Calu3 (cell line): ENCODE data around the gene TTC21A. TPM values are rescaled to one million over a fixed set of nuclear protein-coding genes. Genes with fewer than 3 reads are reported as not detected.
A peak's percentile ranks its signal among the peaks of the same experiment; 100 is the strongest.

ENCODE experiments used
- BruUV-seq: library from RNA; stranded (reverse); fragments of 400-500 nt; replicated peaks from 2 replicates; lab custom pipeline; 2021; lab: Mats Ljungman, UMichigan
- CTCF ChIA-PET: fragments of 300-600 bp; sonication (Branson Sonifier 250); formaldehyde crosslinking; loops from one replicate; lab custom pipeline; 2022; ENCODE audit warnings: antibody characterized with exemption; lab: Charles Lee
- DNase-seq: peaks from one replicate; pipeline ENCODE4 v3.0.0; 2022
- H3K27ac Mint-ChIP-seq: one replicate; pipeline ENCODE4 v1.8.0; 2022; ENCODE audit warnings: mixed read lengths; ENCODE audit not compliant: unreplicated experiment
- H3K27me3 Mint-ChIP-seq: one replicate; pipeline ENCODE4 v1.8.0; 2022; ENCODE audit warnings: mixed read lengths; ENCODE audit not compliant: unreplicated experiment
- H3K36me3 Mint-ChIP-seq: one replicate; pipeline ENCODE4 v1.8.0; 2022; ENCODE audit warnings: mild to moderate bottlenecking, moderate library complexity, mixed read lengths; ENCODE audit not compliant: insufficient read depth, unreplicated experiment
- H3K4me1 Mint-ChIP-seq: one replicate; pipeline ENCODE4 v1.8.0; 2022; ENCODE audit warnings: mild to moderate bottlenecking, low read depth, mixed read lengths; ENCODE audit not compliant: unreplicated experiment
- H3K4me3 Mint-ChIP-seq: one replicate; pipeline ENCODE4 v1.8.0; 2022; ENCODE audit warnings: mild to moderate bottlenecking, low read depth, moderate library complexity, mixed read lengths; ENCODE audit not compliant: unreplicated experiment
- H3K9me3 Mint-ChIP-seq: one replicate; pipeline ENCODE4 v1.8.0; 2022; ENCODE audit warnings: low read depth, mixed read lengths; ENCODE audit not compliant: unreplicated experiment
- intact Hi-C: fragments of 100-400 bp; cut with micrococcal nuclease; formaldehyde crosslinking; loops from one replicate; pipeline ENCODE4 v1.10.0; 2022; ENCODE audit not compliant: unreplicated experiment
- total RNA-seq: library from RNA; stranded (reverse); gene quantifications from 2 replicates; pipeline ENCODE4 v1.2.3, GENCODE V29; 2022
- TF ChIP-seq, protein P1 (sequence below): fragments of 200-600 bp; IDR thresholded peaks from one replicate; pipeline ENCODE4 v1.8.0; 2022; ENCODE audit warnings: antibody characterized with exemption; ENCODE audit not compliant: unreplicated experiment

TTC21A gene
- total RNA-seq, 1 experiment from 2014 or later: 8.1 TPM

DNA sequence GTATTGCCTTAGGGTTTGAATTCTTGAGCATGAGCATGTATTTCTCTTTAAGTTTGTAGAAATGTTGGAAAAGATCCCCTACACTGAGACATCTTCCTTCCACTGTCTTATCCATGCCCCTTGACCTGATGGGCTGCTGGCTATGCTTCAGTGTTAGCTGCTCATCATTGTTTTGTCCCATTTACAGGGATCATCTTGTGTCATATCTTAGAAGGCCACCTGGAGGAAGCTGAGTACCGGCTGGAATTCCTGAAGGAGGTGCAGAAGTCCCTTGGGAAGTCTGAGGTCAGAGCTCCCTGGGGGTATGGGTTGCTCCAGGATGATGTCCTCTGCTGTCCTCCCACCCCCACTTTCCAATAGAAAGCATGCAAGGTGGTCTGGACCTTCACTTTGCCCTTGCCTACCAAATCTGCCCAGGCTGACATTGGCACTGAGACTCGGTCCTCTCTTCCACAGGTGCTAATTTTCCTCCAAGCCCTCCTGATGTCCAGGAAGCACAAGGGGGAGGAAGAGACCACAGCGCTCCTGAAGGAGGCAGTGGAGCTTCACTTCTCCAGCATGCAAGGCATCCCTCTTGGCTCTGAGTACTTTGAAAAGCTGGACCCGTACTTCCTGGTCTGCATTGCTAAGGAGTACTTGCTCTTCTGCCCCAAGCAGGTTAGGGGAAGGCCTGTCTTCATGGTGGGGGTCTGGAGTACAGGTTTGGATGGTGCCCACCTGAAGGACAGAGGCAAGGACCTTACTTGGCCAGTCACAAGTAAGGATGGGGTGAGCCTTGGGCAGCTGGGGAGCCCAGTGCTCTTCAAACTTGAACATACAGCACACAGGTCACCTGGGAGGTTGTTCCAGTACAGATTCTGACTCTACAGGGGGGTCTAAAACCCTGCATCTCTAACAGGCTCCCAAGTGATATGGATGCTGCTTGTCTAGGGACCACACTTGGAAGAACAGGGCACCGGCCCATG lies 17.7 kb downstream of the TTC21A start:
- H3K27me3 Mint-ChIP-seq: no peaks in the 10 kb centered on the region
- BruUV-seq: no TSS peak
- H3K4me1 Mint-ChIP-seq: peaks cover 24% of the 10 kb centered on the region
- DNase-seq: peak; percentile 42
- H3K27ac Mint-ChIP-seq: peak overlapping the region; percentile 80
- peak overlapping the region; percentile 60 for H3K4me3 Mint-ChIP-seq
- H3K36me3 Mint-ChIP-seq: peaks cover 6% of the 10 kb centered on the region
- TF ChIP-seq, protein P1, sequence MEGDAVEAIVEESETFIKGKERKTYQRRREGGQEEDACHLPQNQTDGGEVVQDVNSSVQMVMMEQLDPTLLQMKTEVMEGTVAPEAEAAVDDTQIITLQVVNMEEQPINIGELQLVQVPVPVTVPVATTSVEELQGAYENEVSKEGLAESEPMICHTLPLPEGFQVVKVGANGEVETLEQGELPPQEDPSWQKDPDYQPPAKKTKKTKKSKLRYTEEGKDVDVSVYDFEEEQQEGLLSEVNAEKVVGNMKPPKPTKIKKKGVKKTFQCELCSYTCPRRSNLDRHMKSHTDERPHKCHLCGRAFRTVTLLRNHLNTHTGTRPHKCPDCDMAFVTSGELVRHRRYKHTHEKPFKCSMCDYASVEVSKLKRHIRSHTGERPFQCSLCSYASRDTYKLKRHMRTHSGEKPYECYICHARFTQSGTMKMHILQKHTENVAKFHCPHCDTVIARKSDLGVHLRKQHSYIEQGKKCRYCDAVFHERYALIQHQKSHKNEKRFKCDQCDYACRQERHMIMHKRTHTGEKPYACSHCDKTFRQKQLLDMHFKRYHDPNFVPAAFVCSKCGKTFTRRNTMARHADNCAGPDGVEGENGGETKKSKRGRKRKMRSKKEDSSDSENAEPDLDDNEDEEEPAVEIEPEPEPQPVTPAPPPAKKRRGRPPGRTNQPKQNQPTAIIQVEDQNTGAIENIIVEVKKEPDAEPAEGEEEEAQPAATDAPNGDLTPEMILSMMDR: no peak
- no peaks in the 10 kb centered on the region for H3K9me3 Mint-ChIP-seq
- CTCF ChIA-PET: interaction anchor here (0.6 to 3.4 kb wide), 16 partner anchors 16 to 253 kb away, joined by 3 to 74 read pairs (median 6); partner anchors contain the start of genes GORASP1 and TTC21A
- intact Hi-C loops: loop anchor here (1.0 to 5.0 kb wide), 2 partner anchors 18 to 52 kb away; partner anchors contain the start of genes GORASP1 and TTC21A

DNA sequence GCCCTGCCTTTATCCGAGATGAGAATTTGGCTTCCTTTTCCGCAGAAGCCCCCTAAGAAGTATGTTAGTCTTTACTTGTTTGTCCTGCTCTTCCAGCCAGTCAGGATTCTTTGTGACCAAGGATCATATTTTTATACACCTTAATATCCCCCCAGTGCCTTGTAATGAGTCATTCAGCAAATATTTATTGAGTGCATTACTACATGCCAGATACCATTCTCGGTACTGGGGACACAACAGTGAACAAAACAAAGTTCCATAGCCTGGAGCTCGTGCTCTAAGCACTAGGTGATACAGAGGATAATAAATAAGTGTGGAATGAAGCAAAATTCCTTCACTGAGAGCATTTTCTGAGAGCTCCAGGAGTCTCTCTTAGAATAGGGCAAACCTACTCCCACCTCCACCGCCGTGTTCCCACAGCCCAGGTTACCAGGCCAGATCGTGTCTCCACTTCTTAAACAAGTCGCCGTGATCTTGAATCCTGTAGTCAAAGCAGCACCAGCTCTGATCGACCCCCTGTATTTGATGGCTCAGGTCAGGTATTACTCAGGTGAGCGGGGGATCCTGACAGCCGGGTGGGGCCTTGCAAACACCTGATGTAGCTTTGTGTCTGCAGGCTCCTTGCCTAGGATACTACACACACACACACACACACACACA lies 18.5 kb downstream of the TTC21A start:
- Mint-ChIP-seq H3K27me3 (no peaks in the 10 kb centered on the region), H3K4me1 (peaks cover 24% of the 10 kb centered on the region), H3K9me3 (no peaks in the 10 kb centered on the region), H3K36me3 (peaks cover 6% of the 10 kb centered on the region), H3K27ac (peak overlapping the region; percentile 80), H3K4me3 (peak overlapping the region; percentile 60)
- TF ChIP-seq, protein P1: no peak
- no TSS peak for BruUV-seq
- peak; percentile 53 for DNase-seq
- intact Hi-C loops: loop anchor here (1.0 to 5.0 kb wide), 6 partner anchors 15 to 162 kb away; partner anchors contain the start of genes GORASP1 and TTC21A
- CTCF ChIA-PET: interaction anchor here (0.7 to 3.4 kb wide), 16 partner anchors 15 to 252 kb away, joined by 3 to 74 read pairs (median 6); partner anchors contain the start of genes GORASP1 and TTC21A

DNA sequence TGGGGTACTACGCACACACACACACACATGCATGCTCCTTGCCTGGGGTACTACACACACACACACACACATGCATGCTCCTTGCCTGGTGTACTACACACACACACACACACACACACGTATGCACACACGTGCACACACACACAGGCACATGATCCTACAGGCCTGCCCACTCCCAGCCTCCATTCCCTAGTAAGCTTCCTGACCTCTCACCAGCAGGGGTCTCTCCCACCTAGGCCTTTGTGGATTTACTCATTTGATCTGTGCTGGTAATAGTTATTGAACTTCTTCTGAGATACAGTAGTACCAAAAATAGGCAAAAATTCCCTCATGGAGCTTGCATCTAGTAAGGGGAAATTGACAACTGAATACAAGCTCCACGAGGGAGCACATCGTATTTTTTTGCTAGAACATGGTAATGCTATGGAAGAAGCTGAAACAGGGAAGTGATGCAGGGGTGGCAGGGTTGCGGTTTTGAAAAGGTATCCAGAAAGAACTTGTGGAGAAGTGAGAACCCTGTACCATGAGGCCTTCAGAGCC lies 19.1 kb downstream of the TTC21A start:
- Mint-ChIP-seq H3K9me3 (no peaks in the 10 kb centered on the region), H3K27me3 (no peaks in the 10 kb centered on the region), H3K27ac (peak overlapping the region; percentile 80), H3K4me3 (peak overlapping the region; percentile 60), H3K4me1 (peaks cover 24% of the 10 kb centered on the region), H3K36me3 (peaks cover 6% of the 10 kb centered on the region)
- TF ChIP-seq, protein P1: peak; percentile 29
- DNase-seq: peak; percentile 68
- CTCF ChIA-PET: interaction anchor here (0.8 to 3.4 kb wide), 13 partner anchors 11 to 252 kb away, joined by 3 to 74 read pairs (median 7); partner anchors contain the start of genes GORASP1 and TTC21A
- intact Hi-C loops: loop anchor here (1.0 to 5.0 kb wide), 5 partner anchors 14 to 162 kb away; no protein-coding TSS in a partner anchor
- BruUV-seq: no TSS peak
